SU-DHL-6 (cell line): Measurements from ENCODE around the gene STK16.
A peak's percentile ranks its signal among the peaks of the same experiment; 100 is the strongest.

ENCODE experiments used
- H2AFZ ChIP-seq: fragments of 200-600 bp; sonication (generic); 2 replicates; pipeline ENCODE4 v1.6.1; 2014; ENCODE audit warnings: low read depth, mild to moderate bottlenecking, moderate library complexity, mixed read lengths, antibody characterized with exemption, low read length; ENCODE audit not compliant: severe bottlenecking
- H3F3A ChIP-seq: fragments of 200-600 bp; shearing (Covaris generic); 2 replicates; pipeline ENCODE4 v1.6.0; 2016; ENCODE audit warnings: antibody characterized with exemption, mild to moderate bottlenecking; ENCODE audit not compliant: insufficient read depth
- H3K27ac ChIP-seq: fragments of 200-600 bp; sonication (generic); 2 replicates; pipeline ENCODE4 v1.5.1; 2016; ENCODE audit warnings: low read depth, mild to moderate bottlenecking, low read length, moderate library complexity, mixed read lengths
- H3K27me3 ChIP-seq: fragments of 200-600 bp; sonication (generic), shearing (Covaris generic); 2 replicates; pipeline ENCODE4 v1.6.0; 2014; ENCODE audit warnings: mild to moderate bottlenecking, low read length
- H3K36me3 ChIP-seq: fragments of 200-600 bp; sonication (generic); 2 replicates; pipeline ENCODE4 v1.6.1; 2014; ENCODE audit warnings: mild to moderate bottlenecking, low read length, mixed read lengths
- H3K4me2 ChIP-seq: fragments of 300-600, 200-600 bp; shearing (Covaris generic), sonication (generic); 2 replicates; pipeline ENCODE4 v1.6.0; 2014; ENCODE audit warnings: low read length, low read depth, mild to moderate bottlenecking; ENCODE audit not compliant: poor library complexity, severe bottlenecking
- H3K4me3 ChIP-seq: fragments of 200-600 bp; sonication (generic); 2 replicates; pipeline ENCODE4 v1.5.1; 2014; ENCODE audit warnings: antibody characterized with exemption, low read length, mild to moderate bottlenecking, mixed read lengths; ENCODE audit not compliant: insufficient read depth, poor library complexity, severe bottlenecking
- H3K79me2 ChIP-seq: fragments of 200-600 bp; sonication (generic); 2 replicates; pipeline ENCODE4 v1.6.1; 2014; ENCODE audit warnings: mild to moderate bottlenecking, low read length, moderate library complexity; ENCODE audit not compliant: insufficient read depth
- H3K9ac ChIP-seq: fragments of 200-600 bp; sonication (generic); 2 replicates; pipeline ENCODE4 v1.7.0; 2014; ENCODE audit warnings: mild to moderate bottlenecking, low read length
- H3K9me2 ChIP-seq: fragments of 200-600 bp; sonication (generic); replicated peaks from 2 replicates; pipeline ENCODE4 v1.6.1; 2014; ENCODE audit warnings: low read length; ENCODE audit not compliant: insufficient read depth
- H3K9me3 ChIP-seq: fragments of 200-600 bp; sonication (generic); 2 replicates; pipeline ENCODE4 v1.6.1; 2014; ENCODE audit warnings: low read length, mixed read lengths; ENCODE audit not compliant: insufficient read depth
- H4K20me1 ChIP-seq: fragments of 200-600 bp; sonication (generic); 2 replicates; pipeline ENCODE4 v1.6.1; 2014; ENCODE audit warnings: low read depth, mild to moderate bottlenecking, antibody characterized with exemption, low read length, moderate library complexity, mixed read lengths
- CTCF ChIP-seq: fragments of 200-600 bp; sonication (generic); IDR thresholded peaks from one replicate; pipeline ENCODE4 v1.5.1; 2017; ENCODE audit warnings: antibody characterized with exemption, mild to moderate bottlenecking, low read length, moderate library complexity; ENCODE audit not compliant: insufficient read depth, poor library complexity, severe bottlenecking
- EZH2phosphoT487 ChIP-seq: fragments of 200-600 bp; sonication (generic), shearing (Covaris generic); conservative IDR thresholded peaks from 2 replicates; pipeline ENCODE4 v1.6.1; 2018; ENCODE audit warnings: mild to moderate bottlenecking, antibody characterized with exemption, low read length, moderate library complexity, mixed read lengths

The STK16 gene

GRCh38 chr2:219279151-219279915 is 34.1 kb downstream of the STK16 start, which contains the start of gene DNAJB2:
Gene DNAJB2, plus strand, starts transcription at chr2:219279366. Its CDS starts 468 bp downstream, at chr2:219279834.
- Histone ChIP-seq H3K27me3 (no peaks in the 10 kb centered on the region), H3K79me2 (0 out of 2 replicates have a peak, but pooled peaks cover 4% of the 10 kb centered on the region), H3K4me2 (peak within 1 kb of the TSS; percentile 90), H3K9me2 (no peaks in the 10 kb centered on the region), H3F3A (peaks cover 13% of the 10 kb centered on the region), H3K9ac (peak within 1 kb of the TSS; percentile 63), H3K27ac (peak within 1 kb of the TSS; percentile 98), H2AFZ (peak within 1 kb of the TSS; percentile 84), H3K4me3 (peak within 1 kb of the TSS; percentile 62), H4K20me1 (no peaks in the 10 kb centered on the region), H3K36me3 (no peaks in the 10 kb centered on the region), H3K9me3 (no peaks in the 10 kb centered on the region)
- TF ChIP-seq CTCF (peak; percentile 16), EZH2phosphoT487 (no peak)

- Histone ChIP-seq H3K9ac (peak overlapping the region; percentile 63), H3K9me3 (no peaks in the 10 kb centered on the region), H3K27ac (peak overlapping the region; percentile 98), H3F3A (peaks cover 13% of the 10 kb centered on the region), H4K20me1 (no peaks in the 10 kb centered on the region), H3K36me3 (no peaks in the 10 kb centered on the region), H2AFZ (peak overlapping the region; percentile 29), H3K4me2 (peak overlapping the region; percentile 60), H3K9me2 (no peaks in the 10 kb centered on the region), H3K79me2 (0 out of 2 replicates have a peak, but pooled peaks cover 4% of the 10 kb centered on the region), H3K4me3 (peak overlapping the region; percentile 57), H3K27me3 (no peaks in the 10 kb centered on the region)
- TF ChIP-seq CTCF, result peak; percentile 7
- no peak for TF ChIP-seq EZH2phosphoT487
Measured at GRCh38 chr2:219279916-219280516, 34.7 kb downstream of the STK16 start.

- H3K9me2 ChIP-seq, result no peaks in the 10 kb centered on the region
- 0 out of 2 replicates have a peak, but pooled peaks cover 4% of the 10 kb centered on the region for H3K79me2 ChIP-seq
- H3K27ac ChIP-seq, result peak overlapping the region; percentile 98; the same call in 1 of the 2 replicates
- H2AFZ ChIP-seq, result no peak overlapping the region
- no peak overlapping the region for H3K4me3 ChIP-seq
- peaks cover 13% of the 10 kb centered on the region for H3F3A ChIP-seq
- H3K27me3 ChIP-seq, result no peaks in the 10 kb centered on the region
- no peaks in the 10 kb centered on the region for H4K20me1 ChIP-seq
- no peak for TF ChIP-seq EZH2phosphoT487
- no peak for TF ChIP-seq CTCF
- H3K4me2 ChIP-seq, result peak overlapping the region; percentile 60
- peak overlapping the region; percentile 63; the same call in 1 of the 2 replicates for H3K9ac ChIP-seq
- H3K9me3 ChIP-seq, result no peaks in the 10 kb centered on the region
- no peaks in the 10 kb centered on the region for H3K36me3 ChIP-seq
Measured at GRCh38 chr2:219280651-219281050, 35.4 kb downstream of the STK16 start.
